ENCODE results near the gene MMD2. TPM values are rescaled to one million over a fixed set of nuclear protein-coding genes. Genes with fewer than 3 reads are reported as not detected.
A peak's percentile ranks its signal among the peaks of the same experiment; 100 is the strongest.

The MMD2 gene
- polyA plus RNA-seq, 1 experiment, result not detected

- ChIA-PET CTCF (interaction anchor here (6.1 kb wide), 1 partner anchor 82 kb away, joined by 38 read pairs; no protein-coding TSS in a partner anchor), POLR2A (no interaction called here)
- H3K27me3 ChIP-seq (ENCODE audit: control insufficient read depth, insufficient read depth, low read length), result no peaks in the 10 kb centered on the region
- no peak overlapping the region for H3K4me3 ChIP-seq (ENCODE audit: low read depth, low read length)
- no peak for DNase-seq (ENCODE audit: low read depth)
- TF ChIP-seq CTCF (IDR thresholded peaks at IDR 0.05; ENCODE audit: insufficient read depth, low read depth, low read length), result no peak
- no peaks in the 10 kb centered on the region for H3K36me3 ChIP-seq (ENCODE audit: control insufficient read depth, insufficient read depth, low read length)
Measured at GRCh38 chr7:4879396-4880081, 79.4 kb downstream of the MMD2 start.

GRCh38 chr7:4878336-4879335 is 80.4 kb downstream of the MMD2 start:
- peak; percentile 12 for DNase-seq (ENCODE audit: low read depth)
- ChIA-PET POLR2A (no interaction called here), CTCF (interaction anchor here (1.1 kb wide), 1 partner anchor 80 kb away, joined by 3 read pairs; no protein-coding TSS in a partner anchor)
- TF ChIP-seq CTCF (IDR thresholded peaks at IDR 0.05; ENCODE audit: insufficient read depth, low read depth, low read length), result no peak
- no peak overlapping the region for H3K4me3 ChIP-seq (ENCODE audit: low read depth, low read length)
- no peaks in the 10 kb centered on the region for H3K27me3 ChIP-seq (ENCODE audit: control insufficient read depth, insufficient read depth, low read length)
- H3K36me3 ChIP-seq (ENCODE audit: control insufficient read depth, insufficient read depth, low read length), result no peaks in the 10 kb centered on the region

- no peak for DNase-seq (ENCODE audit: low read depth)
- H3K4me3 ChIP-seq (ENCODE audit: low read depth, low read length), result no peak overlapping the region
- CTCF ChIA-PET, result no interaction called here
- POLR2A ChIA-PET, result no interaction called here
- H3K36me3 ChIP-seq (ENCODE audit: control insufficient read depth, insufficient read depth, low read length), result no peaks in the 10 kb centered on the region
- no peaks in the 10 kb centered on the region for H3K27me3 ChIP-seq (ENCODE audit: control insufficient read depth, insufficient read depth, low read length)
- no peak for TF ChIP-seq CTCF (IDR thresholded peaks at IDR 0.05; ENCODE audit: insufficient read depth, low read depth, low read length)
Measured at GRCh38 chr7:4876586-4876985, 82.4 kb downstream of the MMD2 start.

- H3K4me3 ChIP-seq (ENCODE audit: low read depth, low read length), result no peak overlapping the region
- no peaks in the 10 kb centered on the region for H3K36me3 ChIP-seq (ENCODE audit: control insufficient read depth, insufficient read depth, low read length)
- CTCF ChIA-PET, result interaction anchor here (0.7 kb wide), 1 partner anchor 299 kb away, joined by 3 read pairs; no protein-coding TSS in a partner anchor
- TF ChIP-seq CTCF (IDR thresholded peaks at IDR 0.05; ENCODE audit: insufficient read depth, low read depth, low read length), result no peak
- POLR2A ChIA-PET, result no interaction called here
- no peaks in the 10 kb centered on the region for H3K27me3 ChIP-seq (ENCODE audit: control insufficient read depth, insufficient read depth, low read length)
- DNase-seq (ENCODE audit: low read depth), result no peak
Measured at GRCh38 chr7:4875391-4875790, 83.6 kb downstream of the MMD2 start.
